Measurements from ENCODE around the gene LNX2.
A peak's percentile ranks its signal among the peaks of the same experiment; 100 is the strongest.

Gene LNX2

DNA sequence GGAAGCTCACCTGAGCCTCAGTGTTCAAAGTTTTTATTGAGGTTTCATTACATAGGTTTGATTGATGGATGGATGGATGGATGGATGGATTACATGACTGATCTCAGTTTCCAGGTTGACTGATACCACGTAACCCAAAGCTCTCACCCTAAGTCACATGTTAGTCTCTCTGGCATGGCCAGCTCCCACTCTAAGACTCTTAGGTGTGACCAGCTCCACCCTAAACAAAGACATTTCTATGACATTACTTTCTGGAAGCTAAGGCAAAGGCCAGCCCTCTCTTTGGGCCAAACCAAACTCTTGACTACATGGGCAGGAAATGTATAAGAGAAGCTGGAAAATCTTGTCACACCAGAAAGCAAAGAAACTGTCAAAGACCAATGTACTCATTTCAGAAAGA, 30.0 kb upstream of the LNX2 start:
- no peak for TF ChIP-seq CTCF (conservative IDR thresholded peaks at IDR 0.05)
- H3K27ac ChIP-seq, result no peak overlapping the region

- no peak overlapping the region for H3K27ac ChIP-seq
- no peak for TF ChIP-seq CTCF (conservative IDR thresholded peaks at IDR 0.05)
These were observed 24.0 kb upstream of the LNX2 start for GRCh38 chr13:27644302-27644701.

GRCh38 chr13:27643334-27644132, 23.2 kb upstream of the LNX2 start:
- no peak overlapping the region for H3K27ac ChIP-seq
- no peak for TF ChIP-seq CTCF (conservative IDR thresholded peaks at IDR 0.05)

DNA sequence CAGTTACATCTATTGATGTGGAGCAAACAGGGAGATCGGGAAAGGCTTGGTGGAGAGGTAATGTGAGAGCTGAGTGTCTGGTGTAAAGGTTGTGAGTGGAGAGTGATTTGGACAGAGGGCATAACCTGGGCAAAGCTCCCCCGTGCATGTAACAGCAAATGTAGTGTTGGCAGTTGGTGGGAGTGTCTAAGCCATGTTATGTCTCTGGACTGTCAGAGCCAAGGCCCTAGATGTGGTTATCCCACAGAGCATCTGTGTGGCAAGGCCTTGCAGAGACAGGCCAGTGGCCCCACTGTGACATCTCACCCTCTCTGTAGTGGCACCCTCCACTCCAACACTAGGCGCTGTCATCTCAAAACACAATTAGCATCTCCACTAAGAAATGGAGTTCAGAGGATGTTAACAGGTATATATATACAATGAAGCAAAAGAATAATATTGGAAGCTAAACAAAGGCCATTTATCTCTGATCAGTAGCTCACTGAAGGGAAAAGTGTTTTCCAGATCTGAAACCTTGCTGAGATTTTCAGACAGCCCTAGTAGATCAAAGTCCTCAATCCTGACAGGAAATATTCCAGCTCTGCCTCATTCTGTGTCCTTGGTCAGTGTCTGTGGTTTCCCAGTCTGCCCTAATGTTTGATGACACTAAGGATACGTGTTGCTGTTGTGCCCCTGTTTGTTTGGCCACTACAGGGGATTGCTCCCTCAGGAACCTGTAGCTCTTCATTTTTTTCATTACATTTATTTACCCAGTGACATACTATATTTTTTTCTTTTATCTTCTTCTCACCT, 21.6 kb upstream of the LNX2 start:
- no peak for TF ChIP-seq CTCF (conservative IDR thresholded peaks at IDR 0.05)
- H3K27ac ChIP-seq, result no peak overlapping the region

- TF ChIP-seq CTCF (conservative IDR thresholded peaks at IDR 0.05), result no peak
- H3K27ac ChIP-seq, result no peak overlapping the region
These were observed 18.9 kb upstream of the LNX2 start for GRCh38 chr13:27639186-27639585.

DNA sequence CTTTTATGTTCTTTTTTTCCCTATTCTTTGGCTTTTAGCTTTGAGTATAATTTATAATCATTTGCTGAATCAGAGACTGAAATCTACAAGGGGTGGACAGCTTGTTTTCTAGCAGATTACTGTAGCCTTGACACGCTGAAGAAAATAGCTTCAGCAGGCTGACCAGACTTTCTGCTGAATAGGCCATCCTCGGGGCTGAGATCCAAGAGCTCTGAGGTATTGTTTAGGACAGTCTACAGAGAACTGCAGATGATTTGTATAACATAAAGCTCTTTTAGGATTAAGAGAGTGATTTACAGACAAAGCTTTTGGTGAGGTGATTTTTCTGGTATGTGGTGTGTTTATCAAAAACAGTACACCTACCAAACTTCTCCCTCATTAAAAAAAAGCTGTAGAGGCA, 18.2 kb upstream of the LNX2 start:
- TF ChIP-seq CTCF (conservative IDR thresholded peaks at IDR 0.05), result no peak
- peak overlapping the region; percentile 49; the same call in 1 of the 2 replicates for H3K27ac ChIP-seq

GRCh38 chr13:27638001-27638400, 17.7 kb upstream of the LNX2 start:
- H3K27ac ChIP-seq, result peak overlapping the region; percentile 49; the same call in 1 of the 2 replicates

More at GRCh38 chr13:27638001-27638400, 17.7 kb upstream of the LNX2 start:
- TF ChIP-seq CTCF (conservative IDR thresholded peaks at IDR 0.05), result no peak
